Measurements from ENCODE around the gene GZF1. TPM values are rescaled to one million over a fixed set of nuclear protein-coding genes. Genes with fewer than 3 reads are reported as not detected.
A peak's percentile ranks its signal among the peaks of the same experiment; 100 is the strongest.
"Not testable (repeated sequence)": the region's sequence is repeated elsewhere in the genome, so short reads cannot be mapped to it uniquely, and the experiment has no call there.

GZF1 gene
- total RNA-seq, 1 experiment from 2014 or later = 10.8 TPM

DNA sequence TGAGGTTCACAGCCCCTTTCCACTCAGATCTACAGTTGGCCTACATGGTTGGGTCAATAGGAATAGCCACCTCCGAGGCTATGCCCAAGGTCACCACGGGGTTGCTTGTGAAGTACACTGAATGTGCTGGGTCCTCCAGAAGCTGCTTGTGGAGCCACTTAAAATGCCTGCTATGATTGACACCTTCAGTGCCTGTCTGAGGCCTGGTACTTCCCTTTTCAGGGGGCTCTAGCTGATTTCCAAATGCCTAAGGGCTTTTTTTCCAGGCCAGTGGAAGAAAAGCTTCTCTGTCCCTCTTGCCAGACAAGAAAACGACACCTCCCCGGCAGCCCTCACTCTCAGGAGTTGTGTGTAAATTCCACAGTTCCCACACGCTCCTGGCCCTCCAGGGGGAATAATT, 17.6 kb upstream of the GZF1 start:
- no peak for DNase-seq (ENCODE audit: extremely low read depth, low read depth)

DNA sequence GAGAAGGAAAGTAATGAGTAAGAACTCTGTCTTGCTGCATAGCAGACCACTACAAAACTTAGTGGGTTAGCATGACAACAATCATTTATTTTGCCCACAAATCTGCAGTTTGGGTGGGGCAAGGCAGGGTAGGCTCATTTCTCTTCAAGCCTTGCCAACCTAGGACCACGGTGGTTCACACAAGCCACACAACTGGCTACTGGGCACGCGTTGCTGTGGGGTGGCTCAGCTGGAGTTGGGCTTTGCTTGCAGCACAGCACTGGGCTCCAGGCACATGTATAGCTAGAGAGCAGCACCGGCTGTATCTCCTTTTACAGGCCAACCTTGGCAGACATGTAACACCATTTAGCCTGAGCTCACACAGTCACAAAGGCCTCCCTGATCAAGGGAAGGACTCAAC, 16.0 kb upstream of the GZF1 start:
- DNase-seq (ENCODE audit: extremely low read depth, low read depth) = no peak

DNA sequence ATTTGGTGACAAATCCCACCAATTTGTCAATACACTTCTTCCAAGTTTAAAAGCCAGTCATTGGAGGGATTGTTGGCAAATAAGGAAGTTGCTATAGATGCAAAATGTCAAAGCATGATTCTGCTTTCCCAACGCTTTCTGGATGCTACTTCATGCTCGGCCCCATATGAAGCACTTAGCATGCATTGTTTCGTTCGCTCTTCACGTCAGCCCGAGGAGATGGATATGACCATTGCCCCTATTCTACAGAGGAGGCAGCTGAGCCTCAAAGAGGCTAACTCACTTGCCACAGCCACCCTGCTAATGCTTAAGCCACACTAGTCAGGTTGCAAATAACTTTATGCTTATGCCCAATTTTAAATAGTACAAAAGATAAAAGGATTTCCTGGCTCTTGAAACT, 14.2 kb upstream of the GZF1 start:
- no peak for DNase-seq (ENCODE audit: extremely low read depth, low read depth)

- not testable (repeated sequence) for DNase-seq (ENCODE audit: extremely low read depth, low read depth)
Measured at GRCh38 chr20:23348510-23348909, 13.5 kb upstream of the GZF1 start.

DNA sequence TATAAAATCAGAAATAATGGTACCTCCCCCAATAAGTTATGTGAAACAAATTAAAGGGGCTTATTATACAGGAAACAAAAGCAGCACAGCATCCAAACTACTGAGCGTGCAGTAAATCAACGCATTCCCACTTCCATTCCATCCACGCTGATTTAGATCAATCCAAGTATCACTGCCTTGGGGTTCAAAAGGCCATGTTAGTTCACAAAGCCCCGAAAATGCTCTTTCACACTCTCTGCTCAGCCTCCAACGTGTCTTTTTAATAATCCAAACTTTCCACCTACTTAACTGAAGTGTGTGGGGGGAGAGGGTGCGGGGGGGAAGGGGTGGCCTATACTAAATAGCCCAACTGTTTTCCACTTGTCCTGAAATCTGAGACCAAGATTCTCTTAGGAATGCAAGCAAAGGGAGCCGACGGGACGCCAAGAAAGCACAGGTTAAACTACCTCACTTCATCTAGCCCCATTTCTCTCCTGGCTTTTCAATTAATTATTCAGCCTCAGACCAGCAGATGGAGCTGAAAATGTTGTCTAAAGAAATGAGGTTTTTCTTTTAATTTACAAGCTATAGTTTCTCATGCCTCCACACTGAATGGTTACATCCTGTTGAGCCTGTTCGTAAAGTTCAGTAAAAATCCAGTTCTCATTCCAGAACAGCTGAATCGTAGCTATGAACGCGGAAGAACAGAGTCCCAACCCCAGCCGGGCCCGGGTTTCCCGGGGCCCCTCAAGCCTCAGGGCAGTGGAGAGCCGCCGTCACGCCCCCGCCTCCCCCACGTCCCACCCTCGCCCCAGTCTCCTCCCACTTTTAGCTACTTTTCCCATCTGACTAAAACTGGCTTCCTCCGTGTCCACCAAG, 12.4 kb upstream of the GZF1 start:
- peak; percentile 68 for DNase-seq (ENCODE audit: extremely low read depth, low read depth)

GRCh38 chr20:23350196-23350903, 11.6 kb upstream of the GZF1 start, which contains the start of gene NXT1:
Gene NXT1 (plus strand): TSS chr20:23350791. CDS start chr20:23354042, 3,251 bp downstream.
- peak; percentile 98 for DNase-seq (ENCODE audit: extremely low read depth, low read depth)

GRCh38 chr20:23350904-23351838, 10.8 kb upstream of the GZF1 start:
- no peak for DNase-seq (ENCODE audit: extremely low read depth, low read depth)

- DNase-seq (ENCODE audit: extremely low read depth, low read depth) = no peak
Measured at GRCh38 chr20:23356203-23356602, 5.8 kb upstream of the GZF1 start.

DNA sequence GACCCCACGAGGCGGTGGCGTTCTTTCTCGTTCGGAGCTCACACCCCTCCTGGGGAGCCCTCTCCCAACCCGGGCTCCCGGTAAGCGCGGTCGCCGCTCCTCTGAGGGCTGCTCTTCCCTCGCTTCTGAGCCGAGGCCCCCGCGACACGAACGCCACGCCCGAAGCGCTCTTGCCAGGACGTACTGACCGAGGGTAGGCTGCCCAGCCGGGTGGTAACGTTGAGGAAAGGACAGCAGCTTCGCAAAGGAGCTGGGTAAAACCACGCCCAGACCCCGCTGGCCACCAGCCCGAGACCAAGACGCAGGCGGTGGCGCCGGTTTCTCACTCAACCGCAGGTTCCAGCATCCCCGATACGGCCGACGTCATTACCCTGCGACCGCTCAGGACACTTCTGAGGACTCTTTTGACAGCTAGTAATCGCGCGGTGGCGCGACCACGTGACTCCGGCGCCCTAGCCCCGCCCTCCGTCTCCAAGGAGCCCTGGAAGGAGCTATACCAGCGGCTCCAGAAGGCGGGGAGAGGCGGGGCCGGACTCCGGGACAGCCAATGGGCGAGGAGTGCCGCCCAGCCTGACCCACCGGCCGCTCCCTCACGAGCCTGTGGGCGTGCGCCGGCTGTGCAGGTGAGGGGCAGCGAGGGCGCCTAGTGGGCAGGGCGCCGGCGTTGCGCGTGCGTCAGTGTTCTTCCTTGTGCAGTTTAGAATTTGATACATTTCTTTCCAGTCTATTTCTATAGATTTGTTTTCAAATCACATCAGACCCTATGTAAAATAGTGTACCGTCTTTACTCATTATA, 4.0 kb upstream of the GZF1 start:
- peak; percentile 99 for DNase-seq (ENCODE audit: extremely low read depth, low read depth)

- no peak for DNase-seq (ENCODE audit: extremely low read depth, low read depth)
Measured at GRCh38 chr20:23358563-23358906, 3.4 kb upstream of the GZF1 start.

- no peak for DNase-seq (ENCODE audit: extremely low read depth, low read depth)
Measured at GRCh38 chr20:23358923-23359593, 2.9 kb upstream of the GZF1 start.

DNA sequence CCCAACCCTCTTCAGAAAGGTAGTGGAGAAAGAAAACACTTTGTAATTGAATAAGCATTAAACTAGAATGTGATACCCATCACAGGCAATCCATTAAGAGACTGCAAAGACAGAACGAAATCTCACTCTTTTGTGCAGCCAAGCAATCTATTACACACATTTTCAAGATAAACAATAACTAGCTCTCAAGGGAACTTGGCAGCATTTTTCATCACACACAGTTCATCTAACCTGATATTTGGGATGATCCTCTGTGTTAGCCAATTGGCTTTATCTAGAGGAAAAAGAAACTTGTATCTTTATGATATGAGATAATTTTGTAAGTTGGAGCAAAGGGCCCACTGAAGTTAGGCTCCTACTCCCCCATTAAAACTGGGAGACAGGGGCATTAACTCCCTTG, 1.5 kb upstream of the GZF1 start:
- DNase-seq (ENCODE audit: extremely low read depth, low read depth) = no peak

- peak; percentile 32 for DNase-seq (ENCODE audit: extremely low read depth, low read depth)
Measured at GRCh38 chr20:23361119-23361475, 885 bp upstream of the GZF1 start.

- DNase-seq (ENCODE audit: extremely low read depth, low read depth) = no peak
Measured at GRCh38 chr20:23362392-23363256, 642 bp downstream of the GZF1 start.

DNA sequence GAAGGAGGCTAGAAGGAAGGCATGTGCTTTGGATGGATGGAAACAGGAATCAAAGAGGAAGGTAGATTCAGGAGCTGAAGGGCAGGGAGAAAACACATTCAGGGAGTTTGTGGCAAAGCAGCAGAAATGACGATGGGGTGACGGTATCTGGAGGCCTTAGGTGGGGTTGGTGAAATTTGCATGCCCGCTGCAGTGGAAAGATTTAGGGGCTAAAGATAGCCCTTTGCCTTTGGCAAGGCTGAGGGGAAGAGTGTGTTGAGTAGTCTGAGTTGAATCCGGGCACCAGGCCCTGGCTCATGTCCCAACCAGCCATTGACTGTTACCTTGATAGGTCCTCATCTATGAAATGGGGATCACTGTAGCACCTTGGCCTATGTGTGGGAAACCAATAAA, 1.3 kb downstream of the GZF1 start:
- DNase-seq (ENCODE audit: extremely low read depth, low read depth) = no peak

GRCh38 chr20:23365390-23366165, 3.6 kb downstream of the GZF1 start:
- no peak for DNase-seq (ENCODE audit: extremely low read depth, low read depth)

GRCh38 chr20:23366384-23366783, 4.4 kb downstream of the GZF1 start:
- no peak for DNase-seq (ENCODE audit: extremely low read depth, low read depth)

DNA sequence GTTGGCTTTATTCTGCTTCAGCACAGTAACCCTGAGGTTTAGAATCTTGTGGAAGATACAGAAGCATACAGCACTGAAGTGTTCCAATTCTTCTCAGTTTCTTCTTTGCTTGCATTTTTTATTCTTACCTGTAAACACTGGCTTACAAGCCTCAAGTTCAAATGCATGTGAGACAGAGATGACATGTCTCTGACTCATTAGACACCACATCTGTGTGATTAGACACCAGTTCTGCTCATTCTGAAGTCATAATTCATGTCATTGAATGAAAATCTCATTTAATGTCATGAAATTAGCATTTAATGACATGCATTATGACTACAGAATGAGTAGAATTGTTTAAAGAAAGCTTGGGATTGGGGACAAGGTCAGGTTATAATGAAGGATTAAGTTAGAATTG, 5.8 kb downstream of the GZF1 start:
- no peak for DNase-seq (ENCODE audit: extremely low read depth, low read depth)

All from NCI-H460 (cell line).